Stimulated activated CD4-positive, alpha-beta T cell treated with anti-CD3 and anti-CD28 coated beads, Interleukin-12 subunit alpha, Interleukin-12 subunit beta, amount 100 ng/mL, for 4 hours (primary cell): ENCODE results near the gene KRT16.
"Not testable (repeated sequence)": the region's sequence is repeated elsewhere in the genome, so short reads cannot be mapped to it uniquely, and the experiment has no call there.

Source experiments
- DNase-seq: peaks from one replicate; pipeline ENCODE4 v3.0.0-alpha.2; 2020

The KRT16 gene

DNA sequence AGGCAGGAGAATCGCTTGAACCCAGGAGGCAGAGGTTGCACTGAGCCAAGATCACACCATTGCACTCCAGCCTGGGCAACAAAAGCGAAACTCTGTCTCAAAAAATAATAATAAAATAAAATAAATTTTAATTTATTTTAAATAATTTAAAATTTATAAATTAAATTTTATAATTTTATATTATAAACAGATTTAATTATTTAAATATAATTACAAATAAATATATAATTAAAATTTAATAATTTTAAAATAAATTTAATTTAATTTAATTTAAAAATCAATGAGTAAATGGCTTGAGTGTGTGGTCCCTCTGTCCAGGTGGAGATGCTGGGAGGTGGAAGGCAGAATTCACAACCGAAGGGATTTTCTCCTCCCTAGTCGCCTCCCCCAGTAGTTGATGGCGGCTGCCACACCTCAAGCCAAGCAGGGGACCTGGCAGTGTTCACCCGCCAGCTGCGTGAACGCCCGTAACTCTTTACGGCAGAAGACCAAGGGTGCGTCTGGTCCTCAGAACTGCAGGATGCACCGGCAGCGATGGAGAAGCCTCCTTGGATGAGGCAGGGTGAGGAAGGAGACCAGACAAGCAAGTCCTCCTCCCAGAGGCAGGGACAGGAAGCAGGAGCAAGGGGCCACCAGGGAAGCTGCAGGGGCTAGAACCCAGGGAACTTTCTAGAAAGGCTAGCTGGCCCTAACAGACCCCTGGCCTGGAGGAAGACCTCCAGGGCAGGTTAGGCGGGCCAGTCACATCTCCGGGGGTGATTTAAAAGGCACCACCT, 34.7 kb upstream of the KRT16 start:
- no peak for DNase-seq

DNA sequence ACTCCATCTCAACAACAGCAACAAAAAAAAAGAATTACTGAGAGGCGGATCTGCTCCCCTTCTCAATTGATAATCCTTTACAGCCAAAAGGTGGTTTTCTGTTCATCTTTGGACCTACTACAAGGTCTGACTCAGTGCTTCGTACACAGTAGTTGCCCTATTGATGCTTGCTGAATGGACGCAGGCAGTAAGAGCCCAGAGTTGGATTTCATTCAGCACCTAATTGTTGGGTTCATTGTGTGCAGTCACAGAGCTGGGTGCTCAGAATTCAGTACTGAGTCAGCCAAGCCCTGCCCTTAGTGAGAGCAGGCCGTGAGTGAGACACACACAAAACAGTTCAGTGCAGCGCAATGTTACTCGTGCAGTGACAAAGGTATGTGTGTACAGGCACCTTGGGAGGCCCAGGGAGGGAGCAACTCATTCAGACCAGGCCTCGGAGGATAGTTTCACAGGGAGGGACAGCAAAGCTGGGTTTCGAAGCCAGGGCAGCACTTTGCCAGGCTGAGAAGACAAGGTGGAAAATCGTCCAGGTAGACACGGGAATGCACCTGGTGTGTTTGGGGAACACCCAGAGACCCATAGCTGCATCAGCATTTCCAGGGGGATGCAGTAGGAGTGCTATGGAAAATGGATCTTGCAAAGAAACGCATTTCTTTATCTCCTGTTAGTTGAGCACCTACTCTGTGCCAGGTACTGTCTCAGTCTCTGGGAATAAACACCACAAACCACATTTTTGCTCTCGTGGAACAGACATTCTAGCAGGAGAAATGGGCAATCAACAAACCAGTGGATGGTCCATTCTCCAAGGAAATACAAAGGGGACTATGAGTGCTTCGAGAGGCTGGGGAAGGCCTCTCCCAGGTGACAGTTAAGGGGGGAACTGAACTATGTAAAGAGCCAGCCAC, 29.9 kb upstream of the KRT16 start:
- no peak for DNase-seq

DNA sequence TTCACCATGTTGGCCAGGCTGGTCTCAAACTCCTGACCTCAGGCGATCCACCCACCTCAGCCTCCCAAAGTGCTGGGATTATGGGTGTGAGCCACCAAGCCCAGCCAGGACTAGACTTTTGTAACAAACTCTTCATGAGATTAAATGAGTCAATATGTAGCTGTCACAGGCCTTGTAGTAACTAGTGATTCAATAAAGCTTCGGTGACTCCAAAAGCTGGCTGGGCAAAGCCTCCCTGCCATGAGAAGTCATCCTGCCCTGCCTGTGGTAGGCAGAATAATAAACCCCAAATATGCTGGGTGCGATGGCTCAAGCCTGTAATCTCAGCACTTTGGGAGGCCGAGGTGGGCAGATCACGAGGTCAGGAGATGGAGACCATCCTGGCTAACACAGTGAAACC, 28.0 kb upstream of the KRT16 start:
- DNase-seq = not testable (repeated sequence)

DNA sequence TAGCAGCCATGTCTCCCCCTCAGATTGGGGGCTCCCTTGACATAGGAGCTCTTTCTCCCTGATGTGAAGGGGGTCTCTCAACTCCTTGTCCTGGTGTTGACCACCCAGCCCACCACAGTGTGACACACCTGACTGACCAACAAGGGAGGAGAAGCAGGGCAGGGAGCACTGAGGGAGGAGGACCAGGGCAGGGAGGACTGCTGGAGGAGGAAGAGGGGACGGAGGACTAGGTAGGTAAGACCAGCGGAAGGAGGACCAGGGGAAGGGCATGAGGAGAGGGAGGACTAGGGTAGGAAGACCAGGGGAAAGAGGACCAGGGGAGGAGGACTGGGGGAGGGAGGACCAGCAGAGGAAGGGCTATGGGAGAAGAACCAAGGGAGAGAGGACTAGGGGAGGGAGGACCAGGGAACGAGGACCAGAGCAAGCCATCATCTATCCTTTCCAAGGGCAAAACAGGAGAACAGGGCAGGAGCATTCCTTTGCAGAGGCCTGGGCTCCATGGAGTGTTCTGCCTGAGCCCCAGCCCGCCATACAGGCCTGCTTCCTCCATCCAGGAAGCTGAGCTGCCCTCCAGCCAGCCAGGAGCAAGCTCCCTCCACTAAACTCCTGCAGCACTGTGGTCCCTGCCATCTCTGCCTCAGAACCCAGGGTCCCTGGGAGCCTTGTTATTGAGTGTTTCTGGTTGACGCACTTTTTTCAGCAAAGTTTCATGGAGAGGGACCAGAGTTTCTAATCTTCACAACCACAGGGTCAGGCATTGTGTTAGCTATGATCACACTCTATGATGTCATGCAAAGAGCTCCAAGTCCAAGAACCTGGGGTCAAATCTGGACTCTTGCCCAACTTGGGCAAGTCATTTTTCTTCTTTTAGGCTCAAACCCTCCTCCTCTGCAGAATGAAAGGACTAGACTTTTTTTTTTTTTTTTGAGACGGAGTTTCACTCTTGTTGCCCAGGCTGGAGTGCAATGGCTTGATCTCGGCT, 27.2 kb upstream of the KRT16 start:
- DNase-seq = no peak

DNA sequence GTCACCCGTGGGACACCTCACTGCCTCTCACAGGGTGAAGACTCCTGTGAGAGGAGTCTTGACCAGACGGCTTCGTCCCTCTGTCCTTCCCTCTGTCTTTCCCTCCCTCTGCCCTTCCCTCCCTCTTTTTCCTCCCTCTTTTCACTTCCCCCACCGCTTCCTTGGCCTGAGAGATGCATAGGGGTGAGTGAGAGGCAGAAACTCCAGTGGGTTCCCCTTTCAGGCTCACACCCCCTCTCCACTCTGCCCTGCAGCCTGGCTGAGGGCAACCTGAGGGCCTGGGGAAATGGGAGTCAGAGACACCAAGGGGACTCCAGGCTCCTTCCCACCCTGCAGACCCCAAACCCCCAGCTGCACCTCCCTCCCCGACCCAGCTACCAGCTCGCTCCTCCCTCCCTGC, 26.4 kb upstream of the KRT16 start:
- no peak for DNase-seq

DNA sequence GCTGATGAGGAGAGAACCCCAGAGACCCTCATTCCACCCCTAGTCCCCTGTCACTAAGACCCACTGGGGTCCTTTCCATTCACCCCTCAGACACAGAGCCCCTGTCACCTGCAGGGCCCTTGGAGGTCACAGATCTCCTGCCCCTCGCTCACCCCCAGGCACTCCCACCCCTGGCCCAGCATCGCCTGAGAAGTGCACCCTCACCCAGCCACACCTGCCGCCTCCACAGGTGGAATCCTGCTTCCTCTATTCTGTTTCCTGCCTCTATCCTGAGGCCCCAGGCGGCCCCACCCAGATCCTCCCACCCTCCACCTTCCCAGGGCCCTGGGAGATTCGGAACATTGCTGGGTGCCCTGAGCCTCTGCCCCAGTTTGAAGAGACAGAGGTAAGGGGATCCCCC, 25.6 kb upstream of the KRT16 start:
- no peak for DNase-seq

DNA sequence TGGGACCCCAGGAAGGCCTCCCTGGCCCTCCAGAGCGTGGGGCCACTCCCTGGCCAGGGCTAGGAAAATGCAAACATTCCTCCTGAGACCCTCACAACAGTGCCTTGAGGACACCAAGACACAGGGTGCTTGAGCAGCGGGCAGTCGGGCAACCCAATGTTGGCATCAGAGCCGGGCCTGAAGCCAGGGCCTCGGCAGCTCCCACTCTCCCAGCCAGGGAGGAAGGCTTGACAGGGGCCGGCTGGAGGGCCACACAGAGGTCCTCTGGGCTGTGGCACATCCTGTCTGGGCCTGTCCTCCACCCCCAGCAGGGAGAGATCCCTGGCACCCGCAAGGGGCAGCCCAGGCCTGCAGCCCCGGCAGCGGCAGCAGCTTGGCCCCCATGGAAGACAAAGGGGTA, 24.1 kb upstream of the KRT16 start:
- DNase-seq = no peak

DNA sequence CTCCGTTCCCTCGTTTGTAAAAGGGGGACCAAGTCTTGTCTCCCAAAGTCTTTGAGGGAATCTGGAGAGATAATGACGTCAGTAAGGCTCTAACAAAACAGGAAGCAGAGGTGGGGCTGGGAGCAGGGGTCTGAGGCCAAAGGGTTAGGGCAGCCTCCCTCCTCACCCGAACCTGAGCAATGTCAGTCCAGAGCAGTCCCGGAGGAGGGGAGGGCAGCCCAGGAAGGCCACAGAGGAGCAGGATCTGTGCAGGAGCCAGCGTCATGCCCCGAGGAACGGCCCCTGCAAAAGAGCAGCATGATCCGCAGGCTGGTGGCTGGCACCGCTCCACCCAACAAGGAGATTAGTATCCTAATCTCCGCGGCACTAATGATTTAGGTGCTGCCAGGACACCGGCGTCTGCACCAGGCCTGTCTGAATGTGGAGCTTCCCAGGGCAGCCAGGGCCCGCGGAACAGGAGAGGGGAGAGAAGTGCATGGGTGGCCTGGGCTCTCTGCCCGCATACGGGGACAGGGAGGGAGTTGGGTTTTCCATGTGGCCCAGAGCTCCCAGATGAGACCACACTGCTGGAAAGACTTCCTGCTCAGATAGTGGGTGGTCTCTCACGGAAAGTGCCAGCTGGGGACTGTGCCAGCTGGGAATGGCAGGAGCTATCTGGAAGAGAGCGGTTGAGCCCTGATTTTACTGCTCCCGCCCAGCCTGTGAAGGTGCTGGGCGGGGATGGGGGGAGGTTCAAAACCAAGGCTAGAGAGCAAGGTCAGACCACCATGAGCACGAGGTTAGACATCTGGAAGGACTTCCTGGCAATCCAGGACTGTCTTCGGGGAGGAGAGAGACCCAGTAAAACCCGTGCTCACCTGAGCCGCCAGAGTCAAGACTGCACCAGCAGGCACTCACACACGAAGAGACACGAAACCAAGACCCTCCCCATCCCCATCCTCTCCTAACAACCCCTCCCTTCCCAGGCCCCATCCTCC, 22.8 kb upstream of the KRT16 start:
- no peak for DNase-seq

DNA sequence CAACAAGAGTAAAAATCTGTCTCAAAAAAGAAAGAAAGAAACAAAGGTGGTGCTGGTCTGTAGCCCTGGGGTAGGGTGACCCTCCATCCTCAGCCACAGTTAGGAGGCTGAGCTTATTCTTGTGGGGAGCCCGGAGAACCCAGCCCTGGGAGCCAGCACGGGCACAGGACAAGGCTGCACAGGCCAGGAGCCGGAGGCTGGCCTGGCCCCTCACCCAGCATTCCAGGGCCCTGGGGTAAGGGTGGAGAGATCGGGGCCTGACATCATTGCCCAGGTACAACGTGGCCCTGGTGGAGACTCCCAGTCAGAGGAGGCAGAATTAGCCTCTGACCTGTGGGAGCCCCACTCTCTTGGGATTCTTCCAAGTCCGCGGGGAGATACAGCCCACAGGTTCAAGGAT, 22.1 kb upstream of the KRT16 start:
- DNase-seq = no peak

DNA sequence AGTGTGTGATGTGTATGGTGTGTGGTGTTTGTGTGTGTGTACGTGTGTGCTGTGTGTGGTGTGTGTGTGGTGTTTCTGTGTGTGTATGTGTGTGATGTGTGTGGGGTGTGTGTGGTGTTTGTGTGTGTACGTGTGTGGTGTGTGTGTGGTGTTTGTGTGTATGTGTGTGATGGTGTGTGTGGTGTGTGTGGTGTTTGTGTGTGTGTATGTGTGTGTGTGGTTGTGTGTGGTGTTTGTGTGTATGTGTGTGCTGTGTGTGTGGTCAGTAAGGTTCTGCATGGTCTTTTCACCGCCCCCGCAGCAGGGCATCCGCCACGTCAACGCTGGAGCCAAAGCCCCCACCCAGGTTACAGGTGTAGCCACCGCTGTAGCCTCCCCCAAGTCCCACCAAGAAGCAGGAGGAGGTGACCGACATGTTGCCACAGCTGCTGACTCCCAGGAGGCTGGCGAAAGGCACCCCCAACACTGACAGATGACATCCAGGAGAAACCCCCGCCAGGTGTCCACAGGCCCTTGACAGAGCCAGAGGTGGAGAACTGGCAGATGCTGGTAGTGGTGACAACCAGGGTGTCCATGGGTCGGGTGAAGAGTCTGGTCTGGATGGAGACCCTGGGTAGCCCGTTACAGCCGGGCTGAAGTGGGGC, 21.1 kb upstream of the KRT16 start:
- no peak for DNase-seq

DNA sequence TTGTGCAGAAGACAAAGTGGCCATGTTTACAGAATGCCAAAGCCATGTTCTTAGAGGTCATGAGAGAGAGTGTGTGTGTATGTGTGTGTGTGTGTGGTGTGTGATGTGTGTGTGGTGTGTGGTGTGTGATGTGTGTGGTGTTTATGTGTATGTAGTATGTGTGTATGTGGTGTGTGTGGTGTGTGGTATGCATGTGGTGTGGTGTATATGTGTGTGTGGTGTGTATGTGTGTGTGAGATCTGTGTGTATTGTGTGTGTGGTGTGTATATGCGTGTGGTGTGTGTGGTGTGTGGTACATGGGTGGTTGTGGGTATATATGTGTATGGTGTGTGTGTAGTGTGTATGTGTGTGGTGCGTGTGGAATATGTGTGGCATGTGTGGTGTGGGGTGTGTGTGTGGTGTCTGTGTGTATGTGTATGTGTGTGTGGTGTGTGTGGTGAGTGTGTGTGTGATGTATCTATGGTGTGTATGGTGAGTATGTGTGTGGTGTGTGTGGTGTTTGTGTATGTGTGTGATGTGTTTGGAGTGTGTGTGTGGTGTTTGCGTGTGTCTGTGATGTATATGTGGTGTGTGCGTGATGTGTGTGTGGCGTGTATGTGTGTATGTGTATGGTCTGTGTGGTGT, 20.0 kb upstream of the KRT16 start:
- no peak for DNase-seq

DNA sequence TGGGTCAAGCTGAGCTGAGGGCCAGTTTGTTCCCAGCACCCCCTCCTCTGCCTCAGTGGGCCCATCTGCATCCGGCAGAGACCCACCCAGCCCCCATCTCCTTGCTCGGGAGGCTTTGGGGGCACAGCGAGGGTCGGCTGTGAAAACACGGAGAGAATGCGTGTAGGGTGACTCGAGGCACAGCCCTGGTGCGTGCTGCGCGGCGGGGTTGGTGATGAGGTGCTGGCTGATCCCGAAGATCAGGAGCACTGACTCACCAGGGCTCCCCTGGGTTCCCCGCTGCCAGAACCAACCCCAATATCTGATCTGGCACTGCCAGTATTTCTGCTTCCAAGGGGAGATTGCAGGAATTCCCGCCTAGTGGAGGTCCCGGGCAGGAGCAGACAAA, 19.3 kb upstream of the KRT16 start:
- no peak for DNase-seq

DNA sequence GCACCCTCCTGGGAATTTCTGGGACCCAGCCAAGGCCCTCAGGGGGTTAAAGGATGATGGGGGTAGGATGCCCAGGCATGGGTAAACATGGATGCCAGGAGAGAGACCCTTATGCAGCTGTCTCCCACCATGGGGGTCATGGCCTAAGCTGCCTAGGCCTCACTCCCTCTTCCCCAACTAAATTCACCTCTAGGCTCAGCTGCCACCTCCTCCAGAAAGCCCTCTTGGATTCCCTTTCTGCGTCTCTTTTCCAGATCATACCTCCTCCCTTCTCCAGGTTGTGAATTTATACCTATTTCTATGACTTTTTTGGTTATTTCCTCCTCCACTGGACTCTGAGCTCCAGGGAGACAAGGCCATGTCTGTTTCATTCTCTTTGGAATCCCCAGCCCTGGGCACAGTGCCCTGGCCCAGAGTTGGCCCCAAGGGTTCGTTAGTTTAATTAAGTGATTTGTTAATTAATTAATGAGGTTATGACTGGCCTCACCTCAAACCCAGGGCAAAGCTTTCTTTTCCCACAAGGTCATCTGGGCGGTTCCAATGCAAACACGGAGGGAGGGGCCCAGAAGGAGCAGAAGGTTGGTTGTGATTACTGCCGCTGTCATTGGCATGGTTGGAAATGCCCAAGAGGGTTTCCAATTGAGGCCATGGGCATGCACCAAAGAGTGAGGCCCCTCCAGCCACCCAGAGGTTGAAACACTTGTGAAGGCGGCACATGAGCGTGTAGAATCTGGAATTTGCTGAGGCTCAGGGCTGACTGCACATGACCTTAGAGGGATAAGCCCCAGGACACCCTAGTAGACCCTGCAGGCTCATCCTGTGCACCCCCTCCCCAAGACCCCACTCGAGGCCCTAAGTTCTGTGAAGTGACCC, 18.7 kb upstream of the KRT16 start:
- no peak for DNase-seq

DNA sequence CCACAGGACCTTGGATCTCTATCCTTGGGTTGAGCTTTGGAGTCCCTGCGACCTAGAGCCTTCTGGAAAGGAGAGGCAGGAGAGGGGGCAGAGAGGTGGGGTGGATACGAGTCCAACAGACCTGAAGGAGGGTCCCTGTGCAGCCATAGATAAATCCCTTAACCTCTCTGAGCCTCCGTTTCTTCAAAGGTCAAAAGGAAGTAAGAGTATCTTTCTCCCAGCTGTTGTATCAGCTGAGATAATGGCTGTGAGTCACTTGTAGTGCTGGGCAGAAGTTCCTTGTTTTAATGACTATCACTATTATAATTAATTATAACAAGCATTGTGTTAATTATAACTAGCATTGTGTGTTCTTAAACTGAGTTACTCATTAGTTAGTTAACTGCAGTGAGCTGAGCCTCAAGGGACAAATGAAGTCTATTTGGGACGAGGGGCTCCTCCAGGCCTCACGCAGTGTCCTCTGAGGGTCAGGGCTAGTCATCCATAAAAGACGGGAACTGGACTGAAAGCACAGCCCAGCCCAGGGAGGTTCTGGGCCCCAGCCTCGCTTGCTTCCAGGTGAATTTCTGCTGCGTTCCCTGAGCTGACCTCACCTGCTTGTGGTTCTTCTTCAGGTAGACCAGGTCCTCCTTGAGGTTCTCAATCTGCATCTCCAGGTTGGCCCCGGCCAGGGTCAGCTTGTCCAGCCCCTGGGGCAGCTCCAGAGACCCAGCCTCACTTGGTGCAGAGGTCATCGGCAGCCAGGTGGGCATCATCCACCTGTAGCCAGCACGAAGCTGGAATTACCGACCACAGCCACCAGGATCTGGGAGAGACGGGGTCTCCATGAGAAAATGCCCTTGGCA, 17.5 kb upstream of the KRT16 start:
- DNase-seq = no peak

DNA sequence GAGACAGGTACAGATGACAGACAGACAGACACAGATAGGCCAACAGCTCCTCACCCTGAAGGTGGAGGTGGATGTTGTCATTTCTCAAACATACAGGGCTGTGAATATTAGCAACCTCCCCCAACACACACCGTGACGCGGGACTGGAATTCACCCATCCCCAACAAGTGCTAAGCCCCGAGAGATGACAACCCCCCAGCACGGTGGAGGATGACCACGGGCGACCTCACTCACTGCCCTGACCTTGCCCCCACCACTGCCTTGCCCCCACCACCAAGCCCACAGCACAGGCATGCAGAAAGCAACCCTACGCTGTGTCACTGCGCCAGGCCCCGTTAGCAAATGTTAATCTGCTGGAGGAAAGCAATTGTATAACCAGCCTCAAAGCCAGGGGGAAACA, 16.7 kb upstream of the KRT16 start:
- DNase-seq = no peak

DNA sequence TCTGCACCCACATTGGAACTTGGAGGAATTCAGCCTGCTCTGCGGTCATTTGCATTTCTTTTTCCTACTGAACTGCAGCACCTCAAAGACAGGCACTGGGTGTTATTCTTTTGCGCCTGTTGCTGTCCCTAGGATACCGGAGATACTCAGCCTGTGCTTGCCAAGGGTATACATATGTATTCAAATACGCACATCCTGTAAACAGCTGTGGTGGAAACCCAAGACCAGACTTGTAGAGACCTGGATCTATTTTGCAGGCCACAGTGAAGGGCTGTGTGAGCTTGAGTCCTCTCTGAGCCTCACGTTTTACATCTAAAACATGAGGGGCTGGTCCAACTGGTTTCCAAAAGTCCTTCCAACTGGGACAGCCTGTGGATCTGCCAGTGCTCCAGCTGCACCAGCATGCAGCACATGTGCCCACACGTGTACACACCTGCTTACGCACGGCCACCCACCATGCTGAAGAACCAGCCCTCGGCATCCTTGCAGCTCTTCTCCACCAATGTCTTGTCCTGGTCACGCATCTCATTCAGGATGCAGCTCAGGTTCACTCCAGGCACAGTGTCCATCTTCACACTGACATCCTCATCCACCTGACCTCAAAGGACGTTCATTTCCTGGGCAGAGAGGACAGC, 16.2 kb upstream of the KRT16 start:
- DNase-seq = not testable (repeated sequence)

DNA sequence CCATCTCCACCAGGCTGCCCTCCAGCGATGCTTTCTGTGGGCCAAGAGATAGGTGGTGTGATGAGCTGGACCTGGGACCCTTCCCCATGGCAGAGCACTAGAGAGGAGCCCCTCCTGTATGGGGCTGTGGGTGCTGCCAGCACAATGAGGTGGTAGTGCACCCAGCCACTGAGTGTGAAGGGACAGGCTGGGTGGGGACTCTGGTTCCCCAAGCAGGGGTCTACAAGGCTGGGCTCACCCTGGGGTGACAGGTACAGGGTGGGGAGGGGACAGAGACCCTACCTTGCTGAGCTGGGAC, 15.5 kb upstream of the KRT16 start:
- not testable (repeated sequence) for DNase-seq

DNA sequence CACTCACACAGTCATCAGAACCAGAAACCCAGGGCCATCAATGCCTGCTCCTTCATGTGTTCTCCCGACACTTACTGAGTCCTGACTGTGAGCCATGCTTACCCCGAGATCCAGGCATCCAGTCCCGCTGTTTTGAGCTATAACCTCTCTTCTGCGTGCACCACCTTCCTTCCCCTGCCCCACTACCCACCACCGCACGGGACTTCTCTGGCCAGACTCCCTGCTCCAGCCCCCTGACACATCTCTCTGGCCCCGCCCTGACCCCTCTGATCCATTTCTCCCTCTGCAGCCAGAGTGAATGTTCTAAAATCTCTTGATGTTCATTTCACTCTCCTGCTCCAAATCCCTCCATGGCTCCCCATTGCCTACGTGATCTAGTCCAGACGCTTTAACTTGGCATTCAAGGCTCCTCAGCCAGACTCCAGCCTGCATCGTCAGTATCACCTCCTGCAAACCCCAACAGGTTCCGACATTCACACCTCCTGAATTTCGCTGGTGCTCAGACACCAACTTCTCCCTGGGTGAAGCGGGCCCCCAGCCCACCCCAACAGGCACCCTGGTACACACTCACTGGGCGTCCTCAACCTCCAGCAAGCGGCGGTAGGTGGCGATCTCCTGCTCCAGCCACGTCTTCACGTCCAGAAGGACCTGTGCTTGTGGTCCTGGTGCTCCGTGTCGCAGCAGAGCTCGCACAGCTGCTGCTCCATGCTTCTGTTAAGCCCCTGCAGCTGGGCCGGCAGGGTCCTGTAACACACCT, 14.9 kb upstream of the KRT16 start:
- DNase-seq = no peak
